ENCODE results near the gene MED10.

DNA sequence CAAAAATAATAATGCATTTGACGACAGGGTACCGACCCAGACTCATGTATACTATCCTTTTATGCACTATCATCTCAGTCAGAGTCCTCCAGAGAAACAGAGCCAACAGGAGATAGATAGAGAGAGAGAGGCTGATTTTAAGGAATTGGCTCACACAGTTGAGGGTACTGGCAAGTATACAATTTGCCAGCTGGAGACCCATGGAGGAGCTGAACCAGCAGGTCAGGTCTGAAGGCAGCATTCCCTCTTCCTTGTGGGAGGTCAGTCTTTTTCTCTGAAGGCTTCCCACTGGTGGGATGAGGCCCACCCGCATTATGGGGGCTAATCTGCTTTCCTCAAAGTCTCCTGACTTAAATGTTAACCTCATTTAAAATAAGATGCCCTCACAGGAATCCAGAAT, 17.3 kb upstream of the MED10 start:
- no peak for TF ChIP-seq CTCF (conservative IDR thresholded peaks at IDR 0.05; ENCODE audit: low read depth, low read length)
- no peak for TF ChIP-seq EZH2 (IDR thresholded peaks at IDR 0.05; ENCODE audit: low read length, unreplicated experiment)
